GM18870 (cell line): ENCODE measurements around the gene FMOD.

Source experiments
- ATAC-seq: cut with Tn5 transposase; IDR thresholded peaks from one replicate; pipeline ENCODE4 v1.9.1; 2021; ENCODE audit warnings: moderate library complexity; ENCODE audit not compliant: unreplicated experiment

FMOD gene

DNA sequence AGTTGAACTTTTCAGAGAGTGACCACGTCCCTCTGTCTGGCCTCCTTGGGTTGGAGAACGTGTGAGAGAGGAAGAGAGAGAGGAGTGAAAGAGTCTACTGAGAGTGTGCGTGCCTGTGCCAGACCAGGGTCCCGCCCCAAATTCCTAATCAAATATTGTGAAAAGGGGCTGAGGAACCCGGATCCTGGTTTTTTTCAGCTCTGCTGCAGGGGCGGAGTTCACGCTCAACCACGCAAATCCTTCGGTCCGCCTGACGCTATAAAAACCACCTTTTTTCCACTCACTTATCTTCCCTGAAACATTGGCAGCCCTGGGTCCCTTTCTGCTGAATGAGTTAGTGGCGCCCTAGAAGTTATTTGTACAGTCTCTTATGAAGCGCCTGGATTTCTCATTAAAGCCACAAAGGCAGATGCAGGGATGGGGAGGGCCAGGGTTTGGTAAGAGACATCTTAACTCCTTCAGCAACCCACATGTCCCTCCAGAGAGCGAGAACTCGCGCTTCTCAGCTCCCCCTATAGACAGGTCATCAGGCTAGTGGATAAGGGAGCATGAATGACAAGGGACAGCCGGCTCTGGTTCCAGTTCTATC lies at the start of gene FMOD:
Gene FMOD, minus strand, starts transcription at position 86 of the 589 bp plus-strand sequence. CDS start 2,852 bp downstream, outside the sequence.
- ATAC-seq, result no peak

GRCh38 chr1:203396595-203397194 lies 45.8 kb upstream of the FMOD start:
- ATAC-seq, result no peak

GRCh38 chr1:203395751-203396150 lies 44.8 kb upstream of the FMOD start:
- no peak for ATAC-seq

- no peak for ATAC-seq
These were observed 39.4 kb upstream of the FMOD start for GRCh38 chr1:203390298-203390697.

GRCh38 chr1:203388683-203389082 lies 37.8 kb upstream of the FMOD start:
- ATAC-seq, result no peak

GRCh38 chr1:203382026-203382425 lies 31.1 kb upstream of the FMOD start:
- no peak for ATAC-seq

GRCh38 chr1:203381151-203381751 lies 30.3 kb upstream of the FMOD start:
- peak; percentile 55 for ATAC-seq

DNA sequence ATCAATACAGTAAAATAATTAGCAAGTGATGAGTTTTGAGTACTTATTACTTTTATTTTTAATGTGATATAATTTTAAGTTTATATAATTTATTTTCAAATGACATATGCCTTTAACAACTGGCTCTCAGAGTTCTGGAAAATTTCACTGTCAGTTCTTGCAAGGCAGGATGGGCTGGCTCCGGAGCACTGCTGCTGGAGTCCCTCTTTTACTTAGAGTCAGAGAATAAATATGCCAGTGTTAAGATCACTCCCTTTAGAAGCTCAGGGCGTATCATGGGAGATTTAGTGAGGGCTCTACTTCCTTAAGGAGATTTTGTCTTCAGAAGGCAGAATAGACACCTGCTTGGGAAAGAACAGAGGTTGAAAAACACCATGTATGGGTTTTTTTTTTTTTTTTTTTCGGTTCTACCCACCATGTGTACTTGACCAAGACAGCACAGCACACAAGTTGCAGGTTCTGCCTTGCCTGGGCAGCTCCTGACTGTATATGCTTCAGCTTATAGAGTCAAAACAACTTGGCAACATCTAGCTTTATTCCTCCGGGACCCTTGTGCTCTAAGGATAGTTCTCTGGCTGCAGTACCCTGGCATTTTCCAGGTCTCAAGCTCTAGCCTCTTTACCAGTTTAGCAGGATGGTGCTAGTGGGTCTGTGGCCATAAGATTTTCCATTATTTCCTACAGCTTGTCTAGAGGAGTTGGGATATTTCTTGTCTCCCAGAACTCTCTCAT lies 29.7 kb upstream of the FMOD start:
- peak; percentile 26 for ATAC-seq

GRCh38 chr1:203379825-203380224 lies 28.9 kb upstream of the FMOD start:
- no peak for ATAC-seq

- no peak for ATAC-seq
These were observed 27.8 kb upstream of the FMOD start for GRCh38 chr1:203378556-203379245.

DNA sequence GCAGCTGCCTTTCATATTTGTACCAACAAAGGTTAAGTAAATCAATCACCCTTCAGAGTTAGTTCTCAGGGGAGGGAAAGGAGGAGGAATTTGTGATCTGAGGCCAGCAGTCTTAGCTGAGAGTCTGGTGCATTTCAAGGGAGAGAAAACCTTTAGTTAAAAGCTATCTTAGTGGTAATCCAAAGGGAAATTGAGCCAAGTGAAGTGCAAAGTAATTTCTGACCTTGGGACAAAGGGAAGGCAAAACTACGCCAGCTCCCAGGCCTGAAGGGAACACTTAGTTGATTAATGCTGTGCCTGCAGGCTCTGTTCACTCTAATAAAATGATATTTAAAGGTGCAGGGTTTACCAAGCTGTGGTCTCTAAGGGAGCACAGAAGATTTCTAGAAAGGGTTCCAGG lies 23.1 kb upstream of the FMOD start:
- ATAC-seq, result no peak

DNA sequence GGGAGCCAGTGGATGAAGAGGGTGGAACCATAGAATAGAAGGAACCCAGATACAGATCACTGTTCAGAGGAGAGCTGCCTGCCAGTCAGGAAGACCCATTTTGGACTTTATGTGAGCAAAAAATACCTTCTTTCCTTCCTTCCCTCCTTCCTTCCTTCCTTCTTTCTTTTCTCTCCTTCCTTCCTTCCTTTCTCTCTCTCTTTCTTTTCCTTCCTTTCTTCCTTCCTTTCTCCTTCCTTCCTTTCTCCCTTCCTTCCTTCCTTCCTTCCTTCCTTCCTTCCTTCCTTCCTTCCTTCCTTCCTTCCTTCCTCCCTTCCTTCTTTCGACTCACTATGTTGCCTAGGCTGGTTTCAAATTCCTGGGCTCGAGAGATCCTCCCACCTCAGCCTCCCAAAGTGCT lies 22.1 kb upstream of the FMOD start:
- ATAC-seq, result no peak

DNA sequence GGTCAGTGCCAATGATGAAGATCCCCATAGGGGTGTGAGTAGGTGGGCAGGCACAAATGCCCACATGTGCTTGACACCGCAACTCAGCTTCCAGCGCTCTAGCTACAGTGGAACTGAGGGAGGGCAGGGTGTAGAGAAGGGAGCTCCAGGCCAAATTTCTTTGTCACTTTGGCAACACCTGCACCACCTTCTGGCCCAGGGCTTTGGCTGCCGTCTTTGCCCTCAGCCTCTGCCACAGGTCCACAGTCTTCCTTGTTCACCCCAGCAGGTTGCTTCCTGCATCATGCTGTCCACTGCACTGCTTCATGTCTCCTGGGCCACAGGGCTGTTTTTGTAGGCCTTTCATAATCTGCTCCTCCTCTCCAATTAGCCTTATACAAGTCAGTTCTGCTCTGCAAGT lies 20.4 kb upstream of the FMOD start:
- ATAC-seq, result no peak

GRCh38 chr1:203369666-203370065 lies 18.7 kb upstream of the FMOD start:
- ATAC-seq, result no peak

- no peak for ATAC-seq
These were observed 17.9 kb upstream of the FMOD start for GRCh38 chr1:203368624-203369451.

DNA sequence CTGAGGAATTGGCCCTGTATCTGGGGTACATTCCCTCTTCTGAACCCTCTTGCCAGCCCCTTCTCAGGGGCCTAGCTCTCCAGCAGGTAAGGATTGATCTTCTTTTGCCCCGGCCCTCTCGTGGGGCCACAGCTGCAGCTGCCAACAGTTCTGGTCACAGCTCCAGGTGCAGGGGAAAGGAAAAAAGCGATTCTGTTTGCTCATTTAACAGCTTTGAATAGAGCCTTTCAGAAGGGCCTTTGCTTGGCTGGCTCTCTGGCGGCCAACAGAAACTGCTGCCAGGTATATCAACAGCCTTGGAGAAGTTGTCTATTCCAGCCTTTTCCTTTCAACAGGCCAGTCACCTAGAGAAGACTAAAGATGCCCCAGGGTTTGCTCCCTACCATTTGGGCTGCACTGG lies 16.1 kb upstream of the FMOD start:
- no peak for ATAC-seq

DNA sequence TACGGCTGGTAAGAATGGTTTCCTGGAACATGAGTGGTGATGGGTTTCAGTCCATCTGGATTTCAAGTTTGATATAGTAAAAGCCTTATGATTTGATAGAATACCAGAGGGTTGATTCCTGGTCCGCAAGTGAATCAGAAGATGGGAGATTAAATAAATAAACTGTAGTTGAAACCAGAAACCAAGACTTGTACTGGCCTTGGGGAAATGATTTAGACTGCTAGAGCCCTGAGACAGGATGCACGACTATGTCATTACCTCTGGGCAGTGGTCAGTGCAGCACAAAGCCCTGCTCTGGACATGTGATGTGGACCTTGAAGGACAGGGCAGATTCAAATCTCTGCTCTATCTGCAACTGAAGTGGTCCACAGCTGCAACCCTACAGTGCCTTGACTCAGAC lies 15.6 kb upstream of the FMOD start:
- ATAC-seq, result no peak

- no peak for ATAC-seq
These were observed 13.9 kb upstream of the FMOD start for GRCh38 chr1:203364806-203365205.

DNA sequence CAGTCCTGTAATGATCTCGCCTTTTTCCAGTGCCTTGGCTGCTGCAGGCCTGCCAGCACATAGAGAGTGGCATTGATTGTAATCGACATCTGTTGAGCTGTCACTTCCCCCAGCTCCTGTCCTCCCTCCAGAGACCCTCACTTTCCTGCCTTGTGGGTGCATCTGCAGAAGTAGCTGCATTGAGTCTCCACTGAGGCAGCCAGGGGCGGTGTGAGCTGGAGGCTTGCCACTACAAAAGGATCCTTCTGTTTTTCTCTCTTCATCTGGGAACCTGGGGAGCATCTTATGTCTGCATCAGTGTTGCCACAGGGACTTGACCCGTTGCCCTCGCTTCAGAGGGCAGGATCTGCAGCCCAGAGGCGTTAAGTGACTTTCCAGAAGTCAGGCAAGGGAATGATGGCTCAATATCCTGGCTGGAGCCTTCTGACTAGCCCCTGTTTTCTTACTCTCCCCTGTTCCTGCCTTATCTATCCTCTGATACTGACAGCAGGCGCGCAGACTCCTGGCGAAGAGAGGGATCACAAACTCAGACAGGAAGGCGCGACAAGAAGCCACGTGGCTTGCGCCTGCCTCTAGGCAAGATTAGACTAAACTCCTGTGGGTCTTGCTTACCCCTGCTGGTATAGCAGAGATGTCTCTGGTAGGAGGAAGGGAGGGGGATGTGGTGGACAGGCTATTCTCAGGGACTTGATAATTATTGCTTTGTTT lies 13.3 kb upstream of the FMOD start:
- no peak for ATAC-seq

DNA sequence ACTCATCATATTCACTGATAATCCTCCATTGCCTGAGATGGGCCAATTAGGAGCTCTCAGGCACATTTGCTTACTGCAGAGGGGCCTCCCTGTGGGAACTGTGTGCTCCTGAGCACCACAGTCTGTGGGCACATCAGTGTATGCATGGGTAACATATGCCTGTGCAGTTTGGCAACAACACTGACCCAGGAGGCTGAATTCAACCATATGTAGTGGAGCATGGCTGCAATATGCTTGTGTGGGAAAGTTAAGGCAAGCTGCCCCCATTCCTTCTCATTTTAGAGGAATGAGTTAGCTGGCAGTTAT lies 11.8 kb upstream of the FMOD start:
- ATAC-seq, result no peak
